KMS-11 (cell line): ENCODE results near the gene NPIPB2.
"Not testable (repeated sequence)": the region's sequence is repeated elsewhere in the genome, so short reads cannot be mapped to it uniquely, and the experiment has no call there.

Experiments used
- H2AFZ ChIP-seq: fragments of 200-600 bp; sonication (generic); 2 replicates; pipeline ENCODE4 v1.6.1; 2016; ENCODE audit warnings: antibody characterized with exemption, mixed run types, low read depth
- H3K27ac ChIP-seq: fragments of 200-600 bp; sonication (generic); 2 replicates; pipeline ENCODE4 v1.6.1; 2016; ENCODE audit warnings: mild to moderate bottlenecking, mixed run types
- H3K27me3 ChIP-seq: fragments of 200-600 bp; sonication (generic); 2 replicates; pipeline ENCODE4 v1.6.1; 2017; ENCODE audit warnings: mild to moderate bottlenecking, low read depth, mixed run types, moderate library complexity; ENCODE audit not compliant: insufficient read depth
- H3K36me3 ChIP-seq: fragments of 200-600 bp; sonication (generic); 2 replicates; pipeline ENCODE4 v1.6.1; 2017; ENCODE audit warnings: mild to moderate bottlenecking, mixed run types; ENCODE audit not compliant: insufficient read depth
- H3K4me1 ChIP-seq: fragments of 200-600 bp; sonication (generic); 2 replicates; pipeline ENCODE4 v1.6.1; 2016; ENCODE audit warnings: mild to moderate bottlenecking, low read depth, mixed run types; ENCODE audit not compliant: poor library complexity, severe bottlenecking
- H3K4me2 ChIP-seq: fragments of 200-600 bp; sonication (generic); 2 replicates; pipeline ENCODE4 v1.7.0; 2016; ENCODE audit warnings: mild to moderate bottlenecking, mixed run types
- H3K4me3 ChIP-seq: fragments of 200-600 bp; sonication (generic); IDR thresholded peaks from 2 replicates; pipeline ENCODE4 v1.6.1; 2017; ENCODE audit warnings: low read depth, low read length, mixed read lengths; ENCODE audit not compliant: insufficient read depth
- H3K79me2 ChIP-seq: fragments of 200-600 bp; sonication (generic); 2 replicates; pipeline ENCODE4 v1.6.1; 2016; ENCODE audit warnings: low read depth, mixed run types; ENCODE audit not compliant: insufficient read depth
- H3K9ac ChIP-seq: fragments of 200-600 bp; sonication (generic); 2 replicates; pipeline ENCODE4 v1.6.1; 2016; ENCODE audit warnings: mild to moderate bottlenecking, mixed run types
- H4K20me1 ChIP-seq: fragments of 200-600 bp; sonication (generic); 2 replicates; pipeline ENCODE4 v1.6.1; 2016; ENCODE audit warnings: mild to moderate bottlenecking, mixed run types; ENCODE audit not compliant: insufficient read depth
- TF ChIP-seq, protein P1 (sequence below): fragments of 200-600 bp; sonication (generic); conservative IDR thresholded peaks from 2 replicates; pipeline ENCODE4 v1.6.1; 2017; ENCODE audit warnings: low read depth, mild to moderate bottlenecking, antibody characterized with exemption, low read length, moderate library complexity, mixed read lengths

NPIPB2 gene

DNA sequence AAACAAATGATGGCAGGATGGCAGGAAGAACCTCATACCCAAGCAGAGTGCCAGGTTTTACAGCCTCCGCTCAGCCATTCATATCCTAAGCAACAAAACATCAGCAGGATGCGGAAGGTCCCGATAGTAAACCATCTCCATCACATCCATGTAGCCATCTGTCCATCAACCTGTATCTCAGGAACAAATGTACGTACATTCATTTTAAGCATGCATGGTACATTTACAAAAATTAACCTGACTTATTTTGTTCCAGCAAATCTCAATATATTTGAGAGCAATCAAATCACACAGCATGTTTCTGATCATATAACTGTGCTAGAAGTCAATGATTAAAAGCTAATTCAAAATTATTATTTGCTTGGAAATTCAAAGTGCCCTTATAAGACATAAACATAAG lies at the start of gene NPIPB2:
Gene NPIPB2 (minus strand): TSS at position 101 of the 400 bp plus-strand sequence. CDS start 0 bp downstream, at position 101.
- not testable (repeated sequence) for H3K4me2 ChIP-seq, H3K27me3 ChIP-seq, H3K9ac ChIP-seq, H2AFZ ChIP-seq, H3K79me2 ChIP-seq, H3K27ac ChIP-seq, H3K36me3 ChIP-seq, H3K4me3 ChIP-seq, H4K20me1 ChIP-seq
- H3K4me1 ChIP-seq = peaks cover 14% of the 10 kb centered on the region

DNA sequence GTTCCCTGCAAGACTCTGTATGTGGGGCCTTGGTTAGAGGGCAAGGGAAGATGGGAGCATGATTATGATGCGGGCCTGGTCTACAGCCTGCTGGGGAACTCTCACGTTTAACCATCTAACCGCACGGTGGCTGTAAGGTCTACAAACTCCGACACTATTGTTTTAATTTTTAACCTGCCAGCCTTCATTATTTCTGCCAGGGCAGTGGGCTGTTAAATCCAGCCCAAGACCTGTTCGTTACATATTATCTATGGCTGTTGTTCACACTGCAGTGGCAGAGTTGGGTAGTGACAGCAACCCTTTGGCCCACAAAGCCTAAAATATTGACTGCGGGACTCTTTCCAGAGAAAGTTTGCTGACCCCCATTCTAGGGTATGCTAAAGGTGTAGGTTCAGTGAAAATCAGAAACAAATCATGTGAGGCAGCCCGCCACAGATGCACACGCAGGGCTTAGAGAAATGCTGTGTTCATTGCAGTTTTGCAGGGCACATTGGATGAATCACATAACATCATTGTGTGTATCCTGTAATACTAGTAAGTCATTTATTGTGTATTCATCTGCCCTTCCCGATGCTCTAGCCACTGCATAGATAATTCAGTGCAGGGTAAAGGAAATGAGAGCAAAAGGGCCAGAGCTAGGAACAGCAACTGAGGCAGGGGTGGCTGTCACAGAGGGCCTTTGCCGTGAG lies 49.0 kb upstream of the NPIPB2 start:
- Histone ChIP-seq H3K27ac (no peak overlapping the region), H4K20me1 (no peaks in the 10 kb centered on the region), H3K9ac (no peak overlapping the region)

DNA sequence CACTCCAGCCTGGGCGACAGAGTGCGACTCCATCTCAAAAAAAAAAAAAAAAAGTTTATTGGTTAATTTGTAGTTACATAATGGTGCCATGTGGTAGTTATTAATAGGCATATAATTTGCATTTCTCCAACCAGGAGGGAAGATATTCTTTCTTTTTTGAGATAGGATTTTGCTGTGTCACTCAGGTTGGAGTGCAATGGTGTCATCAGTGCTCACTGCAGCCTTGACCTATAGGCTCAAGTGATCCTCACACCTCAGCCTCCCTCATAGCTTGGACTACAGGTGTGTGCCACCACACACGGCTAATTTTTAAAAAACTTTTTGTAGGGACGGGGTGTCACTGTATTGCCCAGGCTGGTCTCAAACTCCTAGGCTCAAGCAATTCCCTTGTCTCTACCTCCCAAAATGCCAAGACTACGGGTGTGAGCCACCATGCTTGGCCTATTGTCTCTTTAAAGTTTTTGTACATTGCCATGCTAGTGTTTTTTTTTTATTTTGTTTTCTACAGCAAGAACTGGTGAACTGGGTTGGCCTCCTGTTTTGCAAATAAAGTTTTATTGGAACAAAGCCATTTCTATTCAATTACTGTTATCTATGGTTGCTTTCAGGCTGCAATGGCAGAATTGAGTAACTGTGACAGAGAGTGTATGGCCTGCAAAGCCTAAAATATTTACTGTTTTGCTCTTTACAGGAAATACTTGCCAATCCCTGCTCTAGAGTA lies 46.6 kb upstream of the NPIPB2 start:
- H4K20me1 ChIP-seq = no peaks in the 10 kb centered on the region
- H3K4me2 ChIP-seq = no peak overlapping the region
- H3K9ac ChIP-seq = no peak overlapping the region
- TF ChIP-seq, protein P1, sequence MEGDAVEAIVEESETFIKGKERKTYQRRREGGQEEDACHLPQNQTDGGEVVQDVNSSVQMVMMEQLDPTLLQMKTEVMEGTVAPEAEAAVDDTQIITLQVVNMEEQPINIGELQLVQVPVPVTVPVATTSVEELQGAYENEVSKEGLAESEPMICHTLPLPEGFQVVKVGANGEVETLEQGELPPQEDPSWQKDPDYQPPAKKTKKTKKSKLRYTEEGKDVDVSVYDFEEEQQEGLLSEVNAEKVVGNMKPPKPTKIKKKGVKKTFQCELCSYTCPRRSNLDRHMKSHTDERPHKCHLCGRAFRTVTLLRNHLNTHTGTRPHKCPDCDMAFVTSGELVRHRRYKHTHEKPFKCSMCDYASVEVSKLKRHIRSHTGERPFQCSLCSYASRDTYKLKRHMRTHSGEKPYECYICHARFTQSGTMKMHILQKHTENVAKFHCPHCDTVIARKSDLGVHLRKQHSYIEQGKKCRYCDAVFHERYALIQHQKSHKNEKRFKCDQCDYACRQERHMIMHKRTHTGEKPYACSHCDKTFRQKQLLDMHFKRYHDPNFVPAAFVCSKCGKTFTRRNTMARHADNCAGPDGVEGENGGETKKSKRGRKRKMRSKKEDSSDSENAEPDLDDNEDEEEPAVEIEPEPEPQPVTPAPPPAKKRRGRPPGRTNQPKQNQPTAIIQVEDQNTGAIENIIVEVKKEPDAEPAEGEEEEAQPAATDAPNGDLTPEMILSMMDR = no peak
- no peaks in the 10 kb centered on the region for H3K36me3 ChIP-seq
- no peak overlapping the region for H2AFZ ChIP-seq
- H3K4me3 ChIP-seq = no peak overlapping the region
- H3K79me2 ChIP-seq = peaks cover 25% of the 10 kb centered on the region; the same call in 1 of the 2 replicates
- no peaks in the 10 kb centered on the region for H3K27me3 ChIP-seq
- H3K4me1 ChIP-seq = peaks cover 21% of the 10 kb centered on the region
- no peak overlapping the region for H3K27ac ChIP-seq

More for the DNA sequence above, 49.0 kb upstream of the NPIPB2 start:
- Histone ChIP-seq H3K36me3 (no peaks in the 10 kb centered on the region), H3K27me3 (no peaks in the 10 kb centered on the region), H2AFZ (no peak overlapping the region), H3K4me3 (no peak overlapping the region), H3K4me2 (no peak overlapping the region), H3K79me2 (peaks cover 11% of the 10 kb centered on the region; the same call in 1 of the 2 replicates), H3K4me1 (peaks cover 21% of the 10 kb centered on the region)
- TF ChIP-seq, protein P1 = no peak

GRCh38 chr16:11986521-11987057 lies 44.7 kb upstream of the NPIPB2 start:
- Histone ChIP-seq H3K36me3 (no peaks in the 10 kb centered on the region), H3K79me2 (peaks cover 39% of the 10 kb centered on the region; the same call in 1 of the 2 replicates), H3K4me3 (no peak overlapping the region), H3K27me3 (no peaks in the 10 kb centered on the region), H3K4me2 (no peak overlapping the region), H3K4me1 (peaks cover 12% of the 10 kb centered on the region), H2AFZ (no peak overlapping the region), H3K9ac (no peak overlapping the region), H3K27ac (no peak overlapping the region), H4K20me1 (no peaks in the 10 kb centered on the region)
- TF ChIP-seq, protein P1 = no peak

DNA sequence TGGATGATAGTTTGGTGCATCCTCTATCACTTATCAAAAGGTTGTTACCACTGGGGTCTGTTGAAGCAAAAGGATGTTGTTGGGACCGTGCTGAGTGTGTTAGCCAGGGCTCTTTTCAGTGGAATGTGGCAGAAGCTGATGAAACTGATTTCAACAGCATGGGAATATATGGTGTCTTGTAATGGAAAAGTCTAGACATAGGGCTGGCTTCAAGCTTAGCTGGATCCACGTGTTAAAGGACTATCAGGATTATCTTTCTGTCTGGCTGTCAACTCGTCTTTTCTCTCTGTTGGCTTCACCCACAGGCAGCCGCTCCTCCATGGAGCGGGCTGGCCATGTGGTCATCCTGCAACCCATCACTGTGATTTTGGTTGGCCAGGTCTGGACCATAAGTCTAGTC lies 43.4 kb upstream of the NPIPB2 start:
- Histone ChIP-seq H4K20me1 (no peaks in the 10 kb centered on the region), H3K4me3 (no peak overlapping the region), H3K27me3 (no peaks in the 10 kb centered on the region), H2AFZ (no peak overlapping the region), H3K79me2 (peaks cover 51% of the 10 kb centered on the region; the same call in 1 of the 2 replicates), H3K27ac (no peak overlapping the region), H3K36me3 (no peaks in the 10 kb centered on the region), H3K4me1 (peaks cover 23% of the 10 kb centered on the region), H3K4me2 (no peak overlapping the region), H3K9ac (no peak overlapping the region)
- TF ChIP-seq, protein P1 = no peak
